H1 (cell line): ENCODE results near the gene ELF4. TPM values are rescaled to one million over a fixed set of nuclear protein-coding genes. Genes with fewer than 3 reads are reported as not detected.

Experiments
- CTCF ChIA-PET: fragments of 300-600 bp; sonication (Branson Sonifier 250); formaldehyde crosslinking; loops from one replicate; lab custom pipeline; 2021; ENCODE audit not compliant: partially characterized antibody; lab: Charles Lee
- POLR2A ChIA-PET: fragments of 300-600 bp; sonication (Branson Sonifier 250); formaldehyde crosslinking; loops from one replicate; lab custom pipeline; 2021; ENCODE audit warnings: inconsistent platforms; ENCODE audit not compliant: partially characterized antibody; lab: Charles Lee
- DNase-seq, 2 experiments: peaks; one replicate each; pipeline versions ENCODE4 v3.0.0 to v3.0.0-alpha.2; 2010 to 2022; ENCODE audit warnings: low spot score in 2 of 2, low read depth in 1 of 2, mixed read lengths in 1 of 2
- FAIRE-seq: peaks from 2 replicates; lab custom pipeline; 2011; peaks lifted over from hg19 to GRCh38; lab: Jason Lieb, UNC
- H2AFZ ChIP-seq: 2 replicates; pipeline ENCODE4 v1.8.1; 2012; ENCODE audit warnings: low read length, inconsistent platforms
- H2AK5ac ChIP-seq: 2 replicates; pipeline ENCODE4 v1.6.1; 2013; ENCODE audit warnings: low read depth, low read length
- H2BK120ac ChIP-seq: replicated peaks from 2 replicates; pipeline ENCODE3; 2013; ENCODE audit warnings: low read depth, low read length, inconsistent platforms
- H2BK12ac ChIP-seq: 2 replicates; pipeline ENCODE4 v1.6.1; 2013; ENCODE audit warnings: low read depth, low read length
- H2BK15ac ChIP-seq: 2 replicates; pipeline ENCODE4 v1.6.1; 2013; ENCODE audit warnings: low read length
- H2BK20ac ChIP-seq: 2 replicates; pipeline ENCODE4 v1.6.1; 2013; ENCODE audit warnings: low read length
- H2BK5ac ChIP-seq: 2 replicates; pipeline ENCODE4 v1.6.1; 2013; ENCODE audit warnings: low read depth, low read length
- H3K14ac ChIP-seq: 2 replicates; pipeline ENCODE4 v1.6.1; 2013; ENCODE audit warnings: inconsistent platforms; ENCODE audit not compliant: insufficient read length
- H3K18ac ChIP-seq: 2 replicates; pipeline ENCODE4 v1.6.1; 2013; ENCODE audit warnings: low read length; ENCODE audit errors: extremely low read depth
- H3K23ac ChIP-seq: 2 replicates; pipeline ENCODE4 v1.6.1; 2013; ENCODE audit warnings: inconsistent platforms; ENCODE audit not compliant: insufficient read length
- H3K23me2 ChIP-seq: 2 replicates; pipeline ENCODE4 v1.6.1; 2013; ENCODE audit warnings: low read depth, low read length
- H3K27ac ChIP-seq: 2 replicates; pipeline ENCODE4 v1.6.1; 2011; ENCODE audit warnings: low read depth, low read length, inconsistent platforms
- H3K27me3 ChIP-seq, 4 experiments: replicated peaks in 1 of 4; 1 replicate in 1 of 4; 2 replicates in 3 of 4; pipeline versions ENCODE4 v1.6.1 to v1.8.1; 2011 to 2013; ENCODE audit warnings: low read length in 3 of 4, mild to moderate bottlenecking in 3 of 4, inconsistent platforms in 2 of 4, mixed read lengths in 2 of 4, moderate library complexity in 1 of 4; ENCODE audit not compliant: control insufficient read depth in 3 of 4, insufficient read depth in 3 of 4; ENCODE audit errors: extremely low read depth in 1 of 4
- H3K36me3 ChIP-seq, 4 experiments: 2 replicates each; pipeline versions ENCODE4 v1.6.1 to v1.8.1; 2011 to 2013; ENCODE audit warnings: mild to moderate bottlenecking in 4 of 4, low read length in 3 of 4, moderate library complexity in 2 of 4, control low read depth in 1 of 4, inconsistent platforms in 1 of 4; ENCODE audit not compliant: insufficient read depth in 4 of 4, control insufficient read depth in 2 of 4
- H3K4ac ChIP-seq: replicated peaks from 2 replicates; pipeline ENCODE3; 2013; ENCODE audit warnings: low read length, low read depth, mixed read lengths, inconsistent platforms; ENCODE audit not compliant: insufficient read length
- H3K4me1 ChIP-seq, 4 experiments: replicated peaks in 1 of 4; 1 replicate in 1 of 4; 2 replicates in 3 of 4; pipeline versions ENCODE4 v1.6.1 to v1.8.1; 2011 to 2013; ENCODE audit warnings: low read length in 3 of 4, inconsistent platforms in 2 of 4, mixed read lengths in 1 of 4; ENCODE audit not compliant: insufficient read depth in 4 of 4, control insufficient read depth in 3 of 4
- H3K4me2 ChIP-seq, 2 experiments: 2 replicates each; pipeline versions ENCODE4 v1.6.1 to v1.8.1; 2011 to 2013; ENCODE audit warnings: low read depth in 2 of 2, low read length in 2 of 2, control low read depth in 1 of 2, inconsistent platforms in 1 of 2, mild to moderate bottlenecking in 1 of 2; ENCODE audit not compliant: insufficient read depth in 1 of 2
- H3K4me3 ChIP-seq, 4 experiments: fragments of 200-600, 300-600 bp in 1 of 4; sonication (generic), shearing (Covaris generic), sonication (Bioruptor Twin) in 1 of 4; 2 replicates each; pipeline versions ENCODE4 v1.5.1 to v1.8.1; 2011 to 2016; ENCODE audit warnings: low read length in 4 of 4, low read depth in 3 of 4, control low read depth in 2 of 4, inconsistent platforms in 2 of 4, mild to moderate bottlenecking in 2 of 4, mixed read lengths in 1 of 4, moderate library complexity in 1 of 4; ENCODE audit not compliant: insufficient read depth in 2 of 4; ENCODE audit errors: extremely low read depth in 1 of 4
- H3K56ac ChIP-seq: replicated peaks from 2 replicates; pipeline ENCODE3; 2013; ENCODE audit warnings: low read depth, mild to moderate bottlenecking, mixed read lengths, low read length, inconsistent platforms; ENCODE audit not compliant: insufficient read length
- H3K79me1 ChIP-seq: 2 replicates; pipeline ENCODE4 v1.6.1; 2013; ENCODE audit warnings: low read depth, low read length, control low read depth
- H3K79me2 ChIP-seq, 2 experiments: 2 replicates each; pipeline versions ENCODE4 v1.6.1 to v1.8.1; 2012 to 2013; ENCODE audit warnings: low read length in 2 of 2, mild to moderate bottlenecking in 2 of 2, inconsistent platforms in 1 of 2; ENCODE audit not compliant: insufficient read depth in 2 of 2, control insufficient read depth in 1 of 2
- H3K9ac ChIP-seq, 4 experiments: replicated peaks in 1 of 4; 1 replicate in 1 of 4; 2 replicates in 3 of 4; pipeline versions ENCODE4 v1.6.1 to v1.8.1; 2011 to 2013; ENCODE audit warnings: low read depth in 3 of 4, low read length in 3 of 4, control low read depth in 2 of 4, mild to moderate bottlenecking in 2 of 4, moderate library complexity in 2 of 4, inconsistent platforms in 1 of 4; ENCODE audit errors: extremely low read depth in 1 of 4
- H3K9me3 ChIP-seq, 2 experiments: 2 replicates each; pipeline versions ENCODE4 v1.6.1 to v1.8.1; 2012 to 2013; ENCODE audit warnings: mild to moderate bottlenecking in 2 of 2, moderate library complexity in 2 of 2, control low read depth in 1 of 2, inconsistent platforms in 1 of 2, low read depth in 1 of 2, low read length in 1 of 2, mixed read lengths in 1 of 2; ENCODE audit not compliant: insufficient read depth in 2 of 2
- H4K20me1 ChIP-seq, 2 experiments: replicated peaks in 1 of 2; 2 replicates each; pipeline versions ENCODE3 to v1.8.1; 2011 to 2013; ENCODE audit warnings: inconsistent platforms in 2 of 2, low read length in 2 of 2, mild to moderate bottlenecking in 1 of 2; ENCODE audit not compliant: insufficient read depth in 2 of 2, control insufficient read depth in 1 of 2
- H4K5ac ChIP-seq: 2 replicates; pipeline ENCODE4 v1.6.1; 2013; ENCODE audit warnings: low read length, low read depth, mixed read lengths, inconsistent platforms; ENCODE audit not compliant: insufficient read length
- H4K8ac ChIP-seq: 2 replicates; pipeline ENCODE4 v1.8.0; 2013; ENCODE audit warnings: mild to moderate bottlenecking, moderate library complexity, low read length, inconsistent platforms; ENCODE audit not compliant: insufficient read depth; ENCODE audit errors: extremely low read depth
- H4K91ac ChIP-seq: replicated peaks from 2 replicates; pipeline ENCODE3; 2013; ENCODE audit warnings: low read length, mixed read lengths, inconsistent platforms; ENCODE audit not compliant: insufficient read length
- CBX5 ChIP-seq: fragments of 300-800, 300-1000 bp; sonication (generic); IDR thresholded peaks from 2 replicates; pipeline ENCODE4 v1.7.1; 2016; ENCODE audit warnings: antibody characterized with exemption, low read length, low read depth
- CTBP2 ChIP-seq: IDR thresholded peaks from 2 replicates; pipeline ENCODE4 v1.7.0; 2011; ENCODE audit warnings: borderline replicate concordance, mild to moderate bottlenecking, moderate library complexity, mixed read lengths, low read length; ENCODE audit not compliant: insufficient read depth, insufficient read length
- EGR1 ChIP-seq: IDR thresholded peaks from 2 replicates; pipeline ENCODE4 v1.6.1; 2011; ENCODE audit warnings: low read depth, low read length, borderline replicate concordance
- GABPA ChIP-seq: IDR thresholded peaks from 2 replicates; pipeline ENCODE4 v1.6.1; 2011; ENCODE audit warnings: mild to moderate bottlenecking, low read length, moderate library complexity, borderline replicate concordance; ENCODE audit not compliant: insufficient read depth
- NRF1 ChIP-seq: IDR thresholded peaks from 2 replicates; pipeline ENCODE4 v1.6.1; 2011; ENCODE audit warnings: mild to moderate bottlenecking, low read depth, low read length, improper control_type of control experiment
- POLR2A ChIP-seq, 2 experiments: IDR thresholded peaks; 1 replicate in 1 of 2; 2 replicates in 1 of 2; pipeline ENCODE4 v1.6.1; 2011; ENCODE audit warnings: low read depth in 2 of 2, low read length in 2 of 2, mild to moderate bottlenecking in 2 of 2; ENCODE audit errors: control extremely low read depth in 1 of 2
- SUZ12 ChIP-seq: fragments of 200-600 bp; sonication (generic); IDR thresholded peaks from 2 replicates; pipeline ENCODE4 v1.6.1; 2012; ENCODE audit warnings: mild to moderate bottlenecking, inconsistent platforms, low read length, moderate library complexity, mixed read lengths
- TBP ChIP-seq: IDR thresholded peaks from 2 replicates; pipeline ENCODE4 v1.6.1; 2011; ENCODE audit warnings: low read depth, low read length, improper control_type of control experiment
- TCF12 ChIP-seq: IDR thresholded peaks from 2 replicates; pipeline ENCODE4 v1.6.1; 2011; ENCODE audit warnings: low read depth, mild to moderate bottlenecking, low read length
- YY1 ChIP-seq: IDR thresholded peaks from 2 replicates; pipeline ENCODE4 v1.6.1; 2011; ENCODE audit warnings: low read depth, mild to moderate bottlenecking, low read length
- WGBS, 2 experiments: shearing (Covaris generic) in 1 of 2; methylation state at CpG; one replicate each; pipeline versions ENCODE4 v1.1.6 to v1.1.7; 2013 to 2015; ENCODE audit warnings: low lambda C conversion rate in 2 of 2, mixed read lengths in 2 of 2, inconsistent platforms in 1 of 2, low coverage in 1 of 2, missing lambda C conversion rate in 1 of 2; ENCODE audit not compliant: insufficient replicate concordance in 2 of 2, insufficient coverage in 1 of 2, insufficient read length in 1 of 2; ENCODE audit errors: extremely low coverage in 1 of 2, missing lambda C conversion rate in 1 of 2; 5-methylcytosine and 5-hydroxymethylcytosine counted together
- polyA plus RNA-seq, 7 experiments: library from polyadenylated mRNA; depleted of rRNA in 3 of 7; stranded (reverse) in 5 of 7; unstranded in 2 of 7; fragments of >200 nt in 5 of 7; fragments of 200-250 nt in 2 of 7; gene quantifications; 1 replicate in 5 of 7; 2 replicates in 1 of 7; 4 replicates in 1 of 7; pipeline versions ENCODE4 v1.2.1 to v1.2.3, GENCODE V29; 2011 to 2013; ENCODE audit warnings: missing spikeins in 2 of 7, mixed read lengths in 2 of 7
- total RNA-seq: library from RNA; stranded (reverse); fragmentation: NEBNext Ultra II Directional; extraction: Animal tissue kit (Norgen Biotek cat#: 25700); gene quantifications from 2 replicates; pipeline ENCODE4 v1.2.1, GENCODE V29; 2021
- TF ChIP-seq, protein P1 (sequence below): IDR thresholded peaks from 2 replicates; pipeline ENCODE4 v1.6.1; 2011; ENCODE audit warnings: low read depth, mild to moderate bottlenecking, low read length; ENCODE audit not compliant: insufficient read depth

ELF4 gene
- total and polyA plus RNA-seq, 2 of the 8 experiments (the other 6 are each of a cell fraction or from before 2014, with no cell fraction given): 1.8 to 2.0 TPM

DNA sequence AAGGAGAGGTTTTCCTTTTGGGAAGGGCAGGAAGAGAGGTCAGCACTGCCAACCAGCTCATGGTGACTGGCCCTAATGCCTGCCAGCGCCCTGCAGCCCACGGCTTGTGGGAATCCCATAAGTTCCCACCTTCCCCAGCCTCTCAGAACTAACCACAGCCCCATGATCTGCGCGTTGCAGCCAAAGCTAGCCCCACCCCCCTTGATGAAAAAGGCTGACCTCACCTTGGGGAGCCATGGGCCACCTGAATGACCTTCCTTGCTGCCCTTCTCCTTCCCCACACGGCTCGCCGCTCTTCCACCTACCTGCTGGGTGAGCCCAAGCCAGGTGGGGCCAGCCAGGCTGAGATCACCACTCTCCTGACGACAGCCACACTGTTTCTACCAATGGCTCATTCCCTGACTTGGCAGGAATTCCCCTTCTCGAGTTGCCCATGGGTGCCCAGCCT, 3.9 kb upstream of the ELF4 start:
- Histone ChIP-seq H3K18ac (no peak overlapping the region), H3K4ac (no peak overlapping the region), H3K79me1 (no peaks in the 10 kb centered on the region), H4K8ac (no peak overlapping the region), H2BK12ac (no peak overlapping the region), H2AK5ac (no peak overlapping the region), H2BK5ac (no peak overlapping the region), H3K4me3 (no peak overlapping the region), H3K23me2 (peaks cover 2% of the 10 kb centered on the region; the same call in 1 of the 2 replicates), H2AFZ (no peak overlapping the region), H3K9me3 (no peaks in the 10 kb centered on the region), H3K4me1 (peaks cover 0 to 5% (median 0%) of the 10 kb centered on the region in 4 experiments; a peak in 3 of 7 replicates), H3K27ac (no peak overlapping the region), H3K56ac (no peak overlapping the region), H3K27me3 (peaks cover 19 to 32% (median 25%) of the 10 kb centered on the region in 4 experiments), H2BK15ac (no peak overlapping the region), H2BK20ac (no peak overlapping the region), H4K5ac (no peak overlapping the region), H3K14ac (no peak overlapping the region), H3K23ac (no peak overlapping the region), H4K91ac (no peak overlapping the region), H3K36me3 (peaks cover 0 to 3% (median 0%) of the 10 kb centered on the region in 4 experiments; a peak in 1 of 8 replicates)
- FAIRE-seq (no peak), DNase-seq (no peak)
- 73% methylated on average over 2 of the region's 9 CpGs; no CpG with 5 or more reads in 1 of the 2 experiments for WGBS, 2 experiments
- CTCF ChIA-PET: interaction anchor here (1.0 kb wide), 1 partner anchor 34 kb away, joined by 6 read pairs; no protein-coding TSS in a partner anchor
- POLR2A ChIA-PET: no interaction called here
- TF ChIP-seq CBX5 (no peak), CTBP2 (no peak), NRF1 (no peak), TBP (no peak), TCF12 (no peak), EGR1 (no peak), GABPA (no peak), YY1 (no peak), POLR2A (IDR thresholded peaks at IDR 0.05; ENCODE audit: control extremely low read depth in 1 of 2, low read depth in 2 of 2, low read length in 2 of 2) (no peak), SUZ12 (no peak)
- TF ChIP-seq, protein P1, sequence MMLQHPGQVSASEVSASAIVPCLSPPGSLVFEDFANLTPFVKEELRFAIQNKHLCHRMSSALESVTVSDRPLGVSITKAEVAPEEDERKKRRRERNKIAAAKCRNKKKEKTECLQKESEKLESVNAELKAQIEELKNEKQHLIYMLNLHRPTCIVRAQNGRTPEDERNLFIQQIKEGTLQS: no peak
- TF ChIP-seq, all 59 proteins: peak for 0
- Histone ChIP-seq H3K9ac (no peak overlapping the region), H2BK120ac (no peak overlapping the region), H4K20me1 (peaks cover 2 to 4% of the 10 kb centered on the region in 2 experiments), H3K79me2 (no peaks in the 10 kb centered on the region), H3K4me2 (no peak overlapping the region)
